ENCODE data around the gene STIP1. TPM values are rescaled to one million over a fixed set of nuclear protein-coding genes. Genes with fewer than 3 reads are reported as not detected.
A peak's percentile ranks its signal among the peaks of the same experiment; 100 is the strongest.

Gene STIP1
- total RNA-seq, 1 experiment from 2014 or later: 338 TPM

GRCh38 chr11:64203421-64204079 lies 17.6 kb downstream of the STIP1 start:
- Mint-ChIP-seq H3K36me3 (ENCODE audit: insufficient read depth in 1 of 3, low read depth in 3 of 3) (peaks cover 44 to 86% (median 77%) of the 10 kb centered on the region in 3 experiments; a peak in 6 of 7 replicates), H3K9me3 (no peaks in the 10 kb centered on the region; a peak in 1 of 5 replicates), H3K4me1 (peaks cover 13 to 14% of the 10 kb centered on the region in 2 experiments), H3K27ac (peak overlapping the region in 2 of 3 experiments; percentile 88 to 91; a peak in 4 of 7 replicates), H3K27me3 (ENCODE audit: low read depth) (no peaks in the 10 kb centered on the region), H3K4me3 (no peak overlapping the region)
- Histone ChIP-seq H2AK5ac (ENCODE audit: insufficient read length, low read length) (no peak overlapping the region), H3K56ac (ENCODE audit: insufficient read length, low read depth, low read length) (no peak overlapping the region), H3K27ac (ENCODE audit: insufficient read length, low read depth, low read length) (no peak overlapping the region), H2BK20ac (ENCODE audit: low read depth, low read length, poor library complexity, severe bottlenecking) (no peak overlapping the region), H3K4ac (ENCODE audit: low read depth, low read length) (no peak overlapping the region), H3K27me3 (ENCODE audit: insufficient read depth, low read length) (no peaks in the 10 kb centered on the region), H3K23me2 (ENCODE audit: insufficient read length, low read depth, low read length, poor library complexity, severe bottlenecking) (no peaks in the 10 kb centered on the region), H3K4me1 (ENCODE audit: insufficient read depth, low read length) (no peaks in the 10 kb centered on the region), H4K5ac (ENCODE audit: insufficient read length, low read depth, low read length) (no peak overlapping the region), H4K91ac (ENCODE audit: insufficient read length, low read depth, low read length) (no peak overlapping the region), H2BK5ac (ENCODE audit: insufficient read length, low read length) (no peak overlapping the region), H2BK120ac (ENCODE audit: low read depth, low read length, poor library complexity, severe bottlenecking) (no peak overlapping the region), H2AFZ (ENCODE audit: low read length) (no peak overlapping the region), H3K9me3 (ENCODE audit: control insufficient read depth, low read depth, low read length) (no peaks in the 10 kb centered on the region), H3K9ac (ENCODE audit: extremely low read depth, insufficient read length, low read length) (no peak overlapping the region), H2BK12ac (ENCODE audit: insufficient read length, low read depth, low read length) (no peak overlapping the region), H4K20me1 (ENCODE audit: control insufficient read depth, insufficient read depth, insufficient read length) (no peaks in the 10 kb centered on the region), H3T11ph (ENCODE audit: low read length) (no peak overlapping the region), H3K14ac (ENCODE audit: insufficient read depth, low read length) (no peak overlapping the region), H3K79me2 (ENCODE audit: insufficient read depth, low read length) (no peaks in the 10 kb centered on the region), H3K4me2 (ENCODE audit: insufficient read depth, insufficient read length, low read length) (no peak overlapping the region), H3K79me1 (ENCODE audit: insufficient read depth, low read depth, low read length, poor library complexity, severe bottlenecking) (no peaks in the 10 kb centered on the region), H4K8ac (replicated peaks; ENCODE audit: insufficient read length, low read depth, low read length) (no peak overlapping the region), H2BK15ac (ENCODE audit: low read depth, low read length) (no peak overlapping the region), H3K18ac (ENCODE audit: insufficient read length, low read depth, low read length) (no peak overlapping the region), H3K23ac (ENCODE audit: insufficient read length, low read depth, low read length) (no peak overlapping the region)
- WGBS (ENCODE audit: extremely low coverage, insufficient read length, low lambda C conversion rate): no CpG with 5 or more reads among the region's 27 CpGs
- TF ChIP-seq CTCF (conservative IDR thresholded peaks at IDR 0.05): no peak
- DNase-seq: no peak

All from H9 (cell line).